PC-9 (cell line): ENCODE data around the gene RRP7A.

Experiments
- EZH2 ChIP-seq: fragments of 200-600 bp; sonication (generic); IDR thresholded peaks from 2 replicates; pipeline ENCODE4 v1.8.0; 2017; ENCODE audit warnings: antibody characterized with exemption, low read depth
- TF ChIP-seq, protein P1 (sequence below): fragments of 200-600 bp; sonication (generic); conservative IDR thresholded peaks from 2 replicates; pipeline ENCODE4 v1.6.1; 2017; ENCODE audit warnings: mixed run types, antibody characterized with exemption, mild to moderate bottlenecking, moderate library complexity

GRCh38 chr22:42521228-42521546 lies 1.6 kb upstream of the RRP7A start:
- TF ChIP-seq EZH2 = no peak
- TF ChIP-seq, protein P1, sequence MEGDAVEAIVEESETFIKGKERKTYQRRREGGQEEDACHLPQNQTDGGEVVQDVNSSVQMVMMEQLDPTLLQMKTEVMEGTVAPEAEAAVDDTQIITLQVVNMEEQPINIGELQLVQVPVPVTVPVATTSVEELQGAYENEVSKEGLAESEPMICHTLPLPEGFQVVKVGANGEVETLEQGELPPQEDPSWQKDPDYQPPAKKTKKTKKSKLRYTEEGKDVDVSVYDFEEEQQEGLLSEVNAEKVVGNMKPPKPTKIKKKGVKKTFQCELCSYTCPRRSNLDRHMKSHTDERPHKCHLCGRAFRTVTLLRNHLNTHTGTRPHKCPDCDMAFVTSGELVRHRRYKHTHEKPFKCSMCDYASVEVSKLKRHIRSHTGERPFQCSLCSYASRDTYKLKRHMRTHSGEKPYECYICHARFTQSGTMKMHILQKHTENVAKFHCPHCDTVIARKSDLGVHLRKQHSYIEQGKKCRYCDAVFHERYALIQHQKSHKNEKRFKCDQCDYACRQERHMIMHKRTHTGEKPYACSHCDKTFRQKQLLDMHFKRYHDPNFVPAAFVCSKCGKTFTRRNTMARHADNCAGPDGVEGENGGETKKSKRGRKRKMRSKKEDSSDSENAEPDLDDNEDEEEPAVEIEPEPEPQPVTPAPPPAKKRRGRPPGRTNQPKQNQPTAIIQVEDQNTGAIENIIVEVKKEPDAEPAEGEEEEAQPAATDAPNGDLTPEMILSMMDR = no peak
